Measurements from ENCODE around the gene CDC42EP1. TPM values are rescaled to one million over a fixed set of nuclear protein-coding genes. Genes with fewer than 3 reads are reported as not detected.

CDC42EP1 gene
- total RNA-seq, 1 donor from 2014 or later = 46.2 TPM

DNA sequence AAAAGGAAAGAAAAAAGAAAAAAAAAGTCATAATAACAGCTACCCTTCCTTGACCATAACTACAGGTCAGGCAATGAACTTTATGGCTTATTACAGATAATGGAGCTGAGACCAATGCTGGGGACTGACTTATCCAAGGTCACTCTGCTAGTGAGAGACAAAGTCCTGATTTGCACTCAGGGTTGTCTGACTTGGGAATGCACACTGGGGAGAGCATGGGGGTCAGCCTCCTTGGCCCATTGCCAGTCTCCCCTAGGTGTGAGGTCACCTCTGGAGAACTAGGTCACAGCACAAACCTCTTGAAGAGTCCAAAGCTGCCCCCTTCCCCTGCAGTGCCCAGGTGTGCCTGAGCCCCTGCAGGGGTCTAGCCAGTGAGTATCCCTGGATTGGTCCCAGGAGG lies 5.3 kb upstream of the CDC42EP1 start:
- Histone ChIP-seq H3K4me1 (peaks cover 51% of the 10 kb centered on the region), H3K27ac (no peak overlapping the region), H3K36me3 (no peaks in the 10 kb centered on the region), H3K4me3 (no peak overlapping the region), H3K27me3 (no peaks in the 10 kb centered on the region), H3K9me3 (no peaks in the 10 kb centered on the region)
- no peak for DNase-seq (ENCODE audit: extremely low spot score in 2 of 2)
- intact Hi-C loops (cut with DNase I) = no loop called here
- no peak for TF ChIP-seq CTCF (IDR thresholded peaks at IDR 0.05)
- TF ChIP-seq POLR2AphosphoS5 (IDR thresholded peaks at IDR 0.05; ENCODE audit: insufficient read depth in 1 of 2, low read depth in 1 of 2) = no peak
- no peak for TF ChIP-seq POLR2A (IDR thresholded peaks at IDR 0.05)

GRCh38 chr22:37556710-37557109 lies 3.6 kb upstream of the CDC42EP1 start:
- H3K27ac ChIP-seq = no peak overlapping the region
- no peaks in the 10 kb centered on the region for H3K27me3 ChIP-seq
- H3K4me3 ChIP-seq = no peak overlapping the region
- DNase-seq (ENCODE audit: extremely low spot score in 2 of 2) = no peak
- H3K9me3 ChIP-seq = no peaks in the 10 kb centered on the region
- intact Hi-C loops (cut with DNase I) = no loop called here
- H3K36me3 ChIP-seq = no peaks in the 10 kb centered on the region
- no peak for TF ChIP-seq POLR2A (IDR thresholded peaks at IDR 0.05)
- TF ChIP-seq POLR2AphosphoS5 (IDR thresholded peaks at IDR 0.05; ENCODE audit: insufficient read depth in 1 of 2, low read depth in 1 of 2) = no peak
- no peak for TF ChIP-seq CTCF (IDR thresholded peaks at IDR 0.05)
- peaks cover 41% of the 10 kb centered on the region for H3K4me1 ChIP-seq

DNA sequence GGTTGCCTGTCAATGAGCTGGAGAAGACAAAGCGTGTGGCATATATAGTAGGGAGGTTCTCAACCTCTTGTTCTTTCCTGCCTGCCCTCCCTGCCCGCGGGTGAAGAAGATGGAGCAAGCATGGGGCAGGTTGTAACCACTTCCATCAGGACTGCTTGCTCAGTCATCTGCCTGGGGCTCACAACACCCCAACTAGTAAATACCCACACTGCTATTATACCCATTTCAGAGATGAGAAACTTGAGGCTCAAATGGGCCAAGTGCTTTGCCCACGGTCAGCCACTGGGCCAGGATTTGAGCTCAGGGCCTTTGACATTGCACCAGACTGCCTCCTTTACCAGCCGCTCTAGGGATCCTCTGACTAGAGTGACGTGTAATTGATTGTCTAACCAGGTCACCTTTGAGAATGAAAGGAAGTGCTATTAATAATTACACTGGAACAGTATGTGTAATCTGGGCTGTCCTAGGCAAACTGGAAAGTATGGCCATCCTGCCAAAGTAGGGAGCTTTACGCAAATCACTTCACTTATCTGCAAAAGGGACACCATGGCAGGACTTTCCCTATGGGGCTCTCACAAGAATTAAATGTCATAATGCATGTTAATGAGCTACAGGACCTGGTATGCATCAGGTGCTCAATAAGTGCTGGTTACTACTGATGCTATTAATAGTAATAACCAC lies 2.8 kb upstream of the CDC42EP1 start:
- H3K4me1 ChIP-seq = peaks cover 41% of the 10 kb centered on the region
- TF ChIP-seq POLR2AphosphoS5 (IDR thresholded peaks at IDR 0.05; ENCODE audit: insufficient read depth in 1 of 2, low read depth in 1 of 2) = peak in 1 of 2 donors; percentile 22
- TF ChIP-seq CTCF (IDR thresholded peaks at IDR 0.05) = no peak
- no peak for TF ChIP-seq POLR2A (IDR thresholded peaks at IDR 0.05)

DNA sequence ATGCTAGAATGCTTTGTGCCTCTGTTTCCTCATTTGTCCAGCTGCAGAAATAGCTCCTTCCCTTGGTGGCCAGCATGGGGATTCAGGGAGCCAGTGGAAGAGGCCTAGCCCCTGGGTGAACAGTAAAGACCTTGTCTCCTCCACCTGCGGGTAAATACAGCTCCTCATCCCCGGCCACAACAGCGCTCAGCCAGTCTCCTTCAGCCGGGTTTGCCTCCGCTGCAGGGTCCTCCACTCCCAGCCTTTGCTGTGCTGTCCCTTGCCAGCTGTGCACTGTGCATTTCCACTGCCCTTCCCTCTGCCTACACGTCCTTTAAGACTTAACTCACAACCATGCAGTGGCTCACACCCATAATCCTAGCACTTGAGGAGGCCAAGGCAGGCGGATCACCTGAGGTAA lies 1.5 kb upstream of the CDC42EP1 start:
- no peak for DNase-seq (ENCODE audit: extremely low spot score in 2 of 2)
- no peaks in the 10 kb centered on the region for H3K9me3 ChIP-seq
- H3K4me3 ChIP-seq = no peak overlapping the region
- peaks cover 0 to 3% of the 10 kb centered on the region in 2 donors for H3K36me3 ChIP-seq
- TF ChIP-seq CTCF (IDR thresholded peaks at IDR 0.05) (no peak), POLR2A (IDR thresholded peaks at IDR 0.05) (no peak), POLR2AphosphoS5 (IDR thresholded peaks at IDR 0.05; ENCODE audit: insufficient read depth in 1 of 2, low read depth in 1 of 2) (no peak)
- H3K4me1 ChIP-seq = peaks cover 49% of the 10 kb centered on the region
- intact Hi-C loops (cut with DNase I) = no loop called here
- H3K27ac ChIP-seq = peak overlapping the region; percentile 99
- H3K27me3 ChIP-seq = no peaks in the 10 kb centered on the region

More for the DNA sequence above, 2.8 kb upstream of the CDC42EP1 start:
- Histone ChIP-seq H3K27ac (no peak overlapping the region), H3K27me3 (no peaks in the 10 kb centered on the region), H3K36me3 (peaks cover 0 to 3% of the 10 kb centered on the region in 2 donors), H3K4me3 (no peak overlapping the region), H3K9me3 (no peaks in the 10 kb centered on the region)
- intact Hi-C loops (cut with DNase I) = no loop called here
- no peak for DNase-seq (ENCODE audit: extremely low spot score in 2 of 2)

GRCh38 chr22:37559521-37559900 lies 769 bp upstream of the CDC42EP1 start:
- H3K27me3 ChIP-seq = no peaks in the 10 kb centered on the region
- no peaks in the 10 kb centered on the region for H3K9me3 ChIP-seq
- H3K4me3 ChIP-seq = peak overlapping the region; percentile 84 to 89
- H3K4me1 ChIP-seq = peaks cover 56% of the 10 kb centered on the region
- peak overlapping the region; percentile 99 for H3K27ac ChIP-seq
- TF ChIP-seq POLR2AphosphoS5 (IDR thresholded peaks at IDR 0.05; ENCODE audit: insufficient read depth in 1 of 2, low read depth in 1 of 2) (no peak), CTCF (IDR thresholded peaks at IDR 0.05) (peak in 1 of 3 experiments; percentile 7)
- no peak for DNase-seq (ENCODE audit: extremely low spot score in 2 of 2)
- intact Hi-C loops (cut with DNase I) = no loop called here
- peaks cover 0 to 3% of the 10 kb centered on the region in 2 donors for H3K36me3 ChIP-seq

Data from vagina (tissue), 2 donors.